ENCODE results near the gene VPS72. TPM values are rescaled to one million over a fixed set of nuclear protein-coding genes. Genes with fewer than 3 reads are reported as not detected.

VPS72 gene
- total RNA-seq, 1 experiment from 2014 or later, result 68.9 TPM

DNA sequence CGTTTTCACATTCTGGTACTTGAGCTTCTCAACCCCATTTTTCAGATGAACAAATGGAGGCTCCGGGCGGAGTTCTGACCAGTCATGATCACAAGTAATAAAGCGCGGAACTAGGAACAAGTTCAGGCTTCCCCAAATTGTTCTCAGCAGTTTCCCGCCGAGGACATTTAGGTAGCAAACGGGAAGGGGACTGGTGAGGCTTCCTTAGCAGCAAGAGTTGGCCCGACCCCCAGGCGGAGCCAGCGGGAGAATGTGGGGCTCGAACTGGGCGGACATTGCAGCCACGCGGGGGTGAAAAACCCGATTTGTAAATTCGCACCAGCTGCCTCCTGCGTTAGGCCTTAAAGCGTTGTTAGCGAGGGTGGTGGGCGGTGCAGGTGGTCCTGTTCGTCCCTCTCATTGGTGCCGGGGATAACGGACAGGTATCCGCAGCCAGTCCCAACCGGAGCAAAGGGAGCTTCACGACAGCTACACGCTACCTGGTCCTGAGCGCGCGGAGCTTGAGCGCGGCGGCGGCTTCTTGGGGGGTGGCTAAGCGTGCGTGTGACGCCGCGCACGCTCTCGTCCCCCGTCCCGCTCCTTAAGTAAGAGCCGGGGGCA lies 58.9 kb downstream of the VPS72 start:
- no peak overlapping the region for H3K4me3 ChIP-seq (replicated peaks in 1 of 2; ENCODE audit: low read depth in 1 of 2, low read length in 2 of 2)

More for the DNA sequence above, 58.9 kb downstream of the VPS72 start:
- no peak overlapping the region for H2AFZ ChIP-seq (ENCODE audit: low read depth, low read length, poor library complexity, severe bottlenecking)
- intact Hi-C loops (cut with micrococcal nuclease), result no loop called here
- H3K9me2 ChIP-seq (ENCODE audit: insufficient read depth), result no peaks in the 10 kb centered on the region
- no TSS peak for BruUV-seq (replicated peaks)
- POLR2A ChIA-PET, result no interaction called here
- H4K20me1 ChIP-seq (ENCODE audit: insufficient read depth), result no peaks in the 10 kb centered on the region
- no peaks in the 10 kb centered on the region for H3K36me3 ChIP-seq (ENCODE audit: control insufficient read depth in 1 of 2, insufficient read depth in 2 of 2, low read length in 2 of 2)
- H3K9ac ChIP-seq (ENCODE audit: low read length), result no peak overlapping the region
- no peak overlapping the region for H3K4me2 ChIP-seq (ENCODE audit: low read length)
- H3K27me3 ChIP-seq (ENCODE audit: insufficient read depth, low read length), result no peaks in the 10 kb centered on the region
- DNase-seq (ENCODE audit: low read depth, low spot score), result no peak
- CTCF ChIA-PET, result no interaction called here
- no peaks in the 10 kb centered on the region for H3K4me1 ChIP-seq (ENCODE audit: control insufficient read depth in 1 of 2, insufficient read depth in 2 of 2, low read length in 2 of 2)
- no peak for TF ChIP-seq ZNF274 (IDR thresholded peaks at IDR 0.05; ENCODE audit: low read depth, low read length)
- TF ChIP-seq ELF1 (IDR thresholded peaks at IDR 0.05; ENCODE audit: borderline replicate concordance, low read depth), result no peak
- no peak for TF ChIP-seq JUND (IDR thresholded peaks at IDR 0.05)
- no peak for TF ChIP-seq POLR2A (IDR thresholded peaks at IDR 0.05; ENCODE audit: borderline replicate concordance, extremely low read depth, insufficient read depth, insufficient read length)
- no peak for TF ChIP-seq SP1 (IDR thresholded peaks at IDR 0.05; ENCODE audit: low read depth)
- no peak for TF ChIP-seq SIN3A (IDR thresholded peaks at IDR 0.05; ENCODE audit: low read depth)
- TF ChIP-seq EZH2phosphoT487 (IDR thresholded peaks at IDR 0.05; ENCODE audit: borderline replicate concordance), result no peak
- no peak for TF ChIP-seq SRF (IDR thresholded peaks at IDR 0.05; ENCODE audit: low read depth)
- no peak for TF ChIP-seq EGR1 (IDR thresholded peaks at IDR 0.05; ENCODE audit: low read depth)
- no peak for TF ChIP-seq RAD21 (IDR thresholded peaks at IDR 0.05; ENCODE audit: low read depth)
- TF ChIP-seq, protein P1, sequence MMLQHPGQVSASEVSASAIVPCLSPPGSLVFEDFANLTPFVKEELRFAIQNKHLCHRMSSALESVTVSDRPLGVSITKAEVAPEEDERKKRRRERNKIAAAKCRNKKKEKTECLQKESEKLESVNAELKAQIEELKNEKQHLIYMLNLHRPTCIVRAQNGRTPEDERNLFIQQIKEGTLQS (IDR thresholded peaks at IDR 0.05), result no peak
- TF ChIP-seq EZH2 (IDR thresholded peaks at IDR 0.05), result no peak
- TF ChIP-seq CEBPB (IDR thresholded peaks at IDR 0.05; ENCODE audit: low read depth), result no peak
- no peak for TF ChIP-seq ZFX (IDR thresholded peaks at IDR 0.05)
- TF ChIP-seq, protein P2, sequence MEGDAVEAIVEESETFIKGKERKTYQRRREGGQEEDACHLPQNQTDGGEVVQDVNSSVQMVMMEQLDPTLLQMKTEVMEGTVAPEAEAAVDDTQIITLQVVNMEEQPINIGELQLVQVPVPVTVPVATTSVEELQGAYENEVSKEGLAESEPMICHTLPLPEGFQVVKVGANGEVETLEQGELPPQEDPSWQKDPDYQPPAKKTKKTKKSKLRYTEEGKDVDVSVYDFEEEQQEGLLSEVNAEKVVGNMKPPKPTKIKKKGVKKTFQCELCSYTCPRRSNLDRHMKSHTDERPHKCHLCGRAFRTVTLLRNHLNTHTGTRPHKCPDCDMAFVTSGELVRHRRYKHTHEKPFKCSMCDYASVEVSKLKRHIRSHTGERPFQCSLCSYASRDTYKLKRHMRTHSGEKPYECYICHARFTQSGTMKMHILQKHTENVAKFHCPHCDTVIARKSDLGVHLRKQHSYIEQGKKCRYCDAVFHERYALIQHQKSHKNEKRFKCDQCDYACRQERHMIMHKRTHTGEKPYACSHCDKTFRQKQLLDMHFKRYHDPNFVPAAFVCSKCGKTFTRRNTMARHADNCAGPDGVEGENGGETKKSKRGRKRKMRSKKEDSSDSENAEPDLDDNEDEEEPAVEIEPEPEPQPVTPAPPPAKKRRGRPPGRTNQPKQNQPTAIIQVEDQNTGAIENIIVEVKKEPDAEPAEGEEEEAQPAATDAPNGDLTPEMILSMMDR (IDR thresholded peaks at IDR 0.05 in 2 of 3, conservative IDR thresholded peaks at IDR 0.05 in 1 of 3; ENCODE audit: borderline replicate concordance in 1 of 3, insufficient read depth in 1 of 3, low read depth in 2 of 3, low read length in 2 of 3), result no peak
- no peak for TF ChIP-seq CBX3 (IDR thresholded peaks at IDR 0.05; ENCODE audit: low read depth)
- TF ChIP-seq, protein P3, sequence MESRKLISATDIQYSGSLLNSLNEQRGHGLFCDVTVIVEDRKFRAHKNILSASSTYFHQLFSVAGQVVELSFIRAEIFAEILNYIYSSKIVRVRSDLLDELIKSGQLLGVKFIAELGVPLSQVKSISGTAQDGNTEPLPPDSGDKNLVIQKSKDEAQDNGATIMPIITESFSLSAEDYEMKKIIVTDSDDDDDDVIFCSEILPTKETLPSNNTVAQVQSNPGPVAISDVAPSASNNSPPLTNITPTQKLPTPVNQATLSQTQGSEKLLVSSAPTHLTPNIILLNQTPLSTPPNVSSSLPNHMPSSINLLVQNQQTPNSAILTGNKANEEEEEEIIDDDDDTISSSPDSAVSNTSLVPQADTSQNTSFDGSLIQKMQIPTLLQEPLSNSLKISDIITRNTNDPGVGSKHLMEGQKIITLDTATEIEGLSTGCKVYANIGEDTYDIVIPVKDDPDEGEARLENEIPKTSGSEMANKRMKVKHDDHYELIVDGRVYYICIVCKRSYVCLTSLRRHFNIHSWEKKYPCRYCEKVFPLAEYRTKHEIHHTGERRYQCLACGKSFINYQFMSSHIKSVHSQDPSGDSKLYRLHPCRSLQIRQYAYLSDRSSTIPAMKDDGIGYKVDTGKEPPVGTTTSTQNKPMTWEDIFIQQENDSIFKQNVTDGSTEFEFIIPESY (IDR thresholded peaks at IDR 0.05; ENCODE audit: extremely low read depth, insufficient replicate concordance, low read length), result no peak
- no peak for TF ChIP-seq POLR2AphosphoS5 (IDR thresholded peaks at IDR 0.05; ENCODE audit: low read depth, low read length)
- TF ChIP-seq, protein P4, sequence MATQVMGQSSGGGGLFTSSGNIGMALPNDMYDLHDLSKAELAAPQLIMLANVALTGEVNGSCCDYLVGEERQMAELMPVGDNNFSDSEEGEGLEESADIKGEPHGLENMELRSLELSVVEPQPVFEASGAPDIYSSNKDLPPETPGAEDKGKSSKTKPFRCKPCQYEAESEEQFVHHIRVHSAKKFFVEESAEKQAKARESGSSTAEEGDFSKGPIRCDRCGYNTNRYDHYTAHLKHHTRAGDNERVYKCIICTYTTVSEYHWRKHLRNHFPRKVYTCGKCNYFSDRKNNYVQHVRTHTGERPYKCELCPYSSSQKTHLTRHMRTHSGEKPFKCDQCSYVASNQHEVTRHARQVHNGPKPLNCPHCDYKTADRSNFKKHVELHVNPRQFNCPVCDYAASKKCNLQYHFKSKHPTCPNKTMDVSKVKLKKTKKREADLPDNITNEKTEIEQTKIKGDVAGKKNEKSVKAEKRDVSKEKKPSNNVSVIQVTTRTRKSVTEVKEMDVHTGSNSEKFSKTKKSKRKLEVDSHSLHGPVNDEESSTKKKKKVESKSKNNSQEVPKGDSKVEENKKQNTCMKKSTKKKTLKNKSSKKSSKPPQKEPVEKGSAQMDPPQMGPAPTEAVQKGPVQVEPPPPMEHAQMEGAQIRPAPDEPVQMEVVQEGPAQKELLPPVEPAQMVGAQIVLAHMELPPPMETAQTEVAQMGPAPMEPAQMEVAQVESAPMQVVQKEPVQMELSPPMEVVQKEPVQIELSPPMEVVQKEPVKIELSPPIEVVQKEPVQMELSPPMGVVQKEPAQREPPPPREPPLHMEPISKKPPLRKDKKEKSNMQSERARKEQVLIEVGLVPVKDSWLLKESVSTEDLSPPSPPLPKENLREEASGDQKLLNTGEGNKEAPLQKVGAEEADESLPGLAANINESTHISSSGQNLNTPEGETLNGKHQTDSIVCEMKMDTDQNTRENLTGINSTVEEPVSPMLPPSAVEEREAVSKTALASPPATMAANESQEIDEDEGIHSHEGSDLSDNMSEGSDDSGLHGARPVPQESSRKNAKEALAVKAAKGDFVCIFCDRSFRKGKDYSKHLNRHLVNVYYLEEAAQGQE (IDR thresholded peaks at IDR 0.05; ENCODE audit: low read depth), result no peak
- no peaks in the 10 kb centered on the region for H3K79me2 ChIP-seq (ENCODE audit: insufficient read depth, low read length)
- no peak for ATAC-seq
- H3K9me3 ChIP-seq (ENCODE audit: control insufficient read depth in 1 of 2, insufficient read depth in 1 of 2, low read depth in 1 of 2, low read length in 2 of 2), result no peaks in the 10 kb centered on the region
- no peak overlapping the region for H3K27ac ChIP-seq (ENCODE audit: low read depth, low read length)
- RAD21 ChIA-PET (ENCODE audit: low non-redundant PET in 1 of 2, low total read pairs in 2 of 2, uncharacterized antibody in 2 of 2, unreplicated experiment in 2 of 2), result no interaction called here

Measured in HCT116 (cell line).